Activated T-cell treated with anti-CD3 and anti-CD28 coated beads, Interleukin-2, amount 50 U/mL, for 24 hours (primary cell): ENCODE results near the gene ACAA1.
A peak's percentile ranks its signal among the peaks of the same experiment; 100 is the strongest.

Source experiments
- DNase-seq: peaks from one replicate; pipeline ENCODE4 v3.0.0-alpha.2; 2020
- H3K27ac Mint-ChIP-seq: 2 replicates; pipeline ENCODE4 v1.8.0; 2020; ENCODE audit warnings: mild to moderate bottlenecking, mixed read lengths
- H3K27me3 Mint-ChIP-seq: 2 replicates; pipeline ENCODE4 v1.8.0; 2020; ENCODE audit warnings: mixed read lengths
- H3K36me3 Mint-ChIP-seq: 2 replicates; pipeline ENCODE4 v1.8.0; 2020; ENCODE audit warnings: low read depth, mixed read lengths
- H3K4me1 Mint-ChIP-seq: 2 replicates; pipeline ENCODE4 v1.8.0; 2020; ENCODE audit warnings: low read depth, mixed read lengths
- H3K4me3 Mint-ChIP-seq: 2 replicates; pipeline ENCODE4 v1.8.0; 2020; ENCODE audit warnings: mild to moderate bottlenecking, moderate library complexity, mixed read lengths
- H3K9me3 Mint-ChIP-seq: 2 replicates; pipeline ENCODE4 v1.8.0; 2020; ENCODE audit warnings: mixed read lengths

Gene ACAA1

DNA sequence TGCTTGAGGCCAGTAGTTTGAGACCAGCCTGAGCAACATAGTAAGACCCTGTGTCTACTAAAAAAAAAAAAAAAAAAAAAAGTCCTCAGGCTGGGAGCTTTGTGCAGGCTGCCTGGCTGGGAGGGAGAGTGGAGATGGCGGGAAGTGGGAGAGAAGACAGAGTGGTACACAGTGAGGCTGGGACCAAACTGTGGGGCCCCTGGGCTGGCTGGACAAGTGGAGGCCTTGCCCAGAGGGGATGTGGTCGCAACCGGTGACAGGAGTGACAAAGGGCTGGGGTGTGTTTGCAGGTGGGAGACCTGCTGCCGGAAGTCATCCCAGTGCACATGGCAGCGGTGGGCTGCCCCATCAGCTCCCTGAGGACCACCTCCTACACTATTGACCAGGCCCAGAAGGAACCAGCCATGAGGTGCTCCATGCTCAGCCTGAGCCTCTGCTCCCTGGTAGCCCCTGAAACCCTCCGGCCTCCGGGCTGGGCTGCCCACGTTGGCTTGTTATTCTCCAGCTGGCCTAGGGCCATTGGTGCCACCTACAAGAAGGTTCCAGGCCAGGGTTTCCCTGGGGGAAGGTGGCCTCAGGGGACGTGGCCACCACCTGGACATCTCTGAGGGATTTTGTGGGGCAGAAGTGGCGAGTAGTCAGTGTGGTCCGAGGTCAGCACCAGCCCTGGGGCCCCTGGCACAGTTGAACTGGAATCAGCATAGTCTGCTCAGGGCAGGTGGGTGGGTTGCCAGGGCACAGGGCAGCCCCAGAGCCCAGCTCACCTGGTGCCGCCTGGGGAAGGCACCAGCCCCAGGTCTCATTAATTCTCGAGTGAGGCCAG, 22.7 kb downstream of the ACAA1 start:
- no peaks in the 10 kb centered on the region for H3K27me3 Mint-ChIP-seq
- DNase-seq = peak; percentile 25
- no peak overlapping the region for H3K4me3 Mint-ChIP-seq
- peaks cover 12% of the 10 kb centered on the region for H3K36me3 Mint-ChIP-seq
- H3K9me3 Mint-ChIP-seq = no peaks in the 10 kb centered on the region
- H3K27ac Mint-ChIP-seq = no peak overlapping the region
- no peaks in the 10 kb centered on the region for H3K4me1 Mint-ChIP-seq

DNA sequence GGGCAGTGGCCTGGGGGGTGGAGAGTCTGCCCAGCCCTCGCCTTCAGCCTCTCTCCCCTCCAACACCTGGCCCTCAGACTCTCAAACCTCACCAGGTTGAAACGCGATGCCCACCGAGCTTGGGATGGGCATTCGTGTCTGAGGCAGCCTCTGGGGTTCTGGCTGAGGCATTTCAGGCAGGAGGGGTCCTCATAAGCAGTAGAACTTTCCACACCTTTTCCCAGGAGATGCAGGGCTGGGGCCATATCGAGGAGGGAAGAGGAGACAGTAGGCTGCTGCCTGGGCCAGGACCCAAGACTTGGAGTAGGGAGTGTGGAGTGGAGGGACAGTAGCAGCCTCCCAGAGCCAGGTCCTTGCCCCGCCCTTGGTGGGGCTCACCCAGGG, 24.6 kb downstream of the ACAA1 start:
- no peak overlapping the region for H3K4me3 Mint-ChIP-seq

DNA sequence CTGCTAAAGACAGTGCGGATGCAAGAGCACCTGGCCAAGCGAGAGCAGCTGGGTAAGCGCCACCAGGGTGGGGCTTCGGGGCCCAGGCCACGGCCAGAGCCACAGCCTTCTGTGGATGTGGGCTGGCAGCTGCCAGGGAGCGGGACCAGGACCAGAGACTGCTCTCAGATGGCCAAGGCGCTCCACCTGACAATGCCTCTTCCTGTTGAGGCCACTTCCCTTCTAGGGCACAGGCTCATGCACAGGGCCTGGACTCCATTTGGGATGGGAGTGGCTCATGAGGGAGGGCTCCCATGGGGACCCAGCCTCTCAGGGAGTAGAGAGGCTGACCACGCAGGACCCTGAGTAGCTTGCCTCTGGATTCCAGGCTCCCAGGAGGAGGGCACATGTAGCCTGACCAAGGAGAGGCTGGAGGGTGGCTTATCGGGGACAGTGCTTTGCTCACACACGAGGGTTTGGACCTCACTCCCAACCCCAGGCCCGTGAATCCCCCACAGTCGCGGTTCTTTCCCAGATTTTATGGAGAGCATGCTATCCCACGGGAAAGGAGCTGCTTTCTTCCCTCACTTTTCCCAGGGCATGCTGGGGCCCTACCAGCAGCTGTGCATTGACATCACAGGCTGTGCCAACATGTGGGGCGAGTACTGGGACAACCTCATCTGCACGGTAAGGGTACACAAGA, 25.1 kb downstream of the ACAA1 start:
- H3K4me3 Mint-ChIP-seq = no peak overlapping the region
- H3K4me1 Mint-ChIP-seq = no peaks in the 10 kb centered on the region
- H3K36me3 Mint-ChIP-seq = no peaks in the 10 kb centered on the region
- H3K9me3 Mint-ChIP-seq = no peaks in the 10 kb centered on the region
- H3K27ac Mint-ChIP-seq = no peak overlapping the region
- H3K27me3 Mint-ChIP-seq = no peaks in the 10 kb centered on the region
- DNase-seq = peak; percentile 28

More for the DNA sequence above, 24.6 kb downstream of the ACAA1 start:
- no peaks in the 10 kb centered on the region for H3K36me3 Mint-ChIP-seq
- H3K27ac Mint-ChIP-seq = no peak overlapping the region
- no peak for DNase-seq
- H3K9me3 Mint-ChIP-seq = no peaks in the 10 kb centered on the region
- no peaks in the 10 kb centered on the region for H3K27me3 Mint-ChIP-seq
- H3K4me1 Mint-ChIP-seq = no peaks in the 10 kb centered on the region

DNA sequence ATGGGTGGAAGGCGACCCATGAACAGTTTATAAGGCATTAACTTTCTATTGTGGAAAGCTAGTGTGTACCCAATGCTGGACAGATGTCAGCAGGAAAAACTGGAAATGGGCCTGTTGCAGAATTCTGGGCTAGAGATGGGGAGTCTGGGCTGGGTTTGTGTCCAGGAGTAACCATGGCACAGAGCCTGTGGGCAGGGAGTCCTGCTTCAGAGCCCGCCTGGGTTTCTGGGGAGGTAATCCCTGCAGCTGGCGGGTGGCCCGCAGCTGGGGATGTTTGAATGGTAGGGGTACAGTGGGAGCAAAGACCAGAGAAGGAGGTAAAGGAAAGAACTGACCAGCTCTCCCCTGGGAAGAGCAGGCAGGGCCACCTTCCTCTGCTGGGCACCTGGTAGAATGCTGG, 25.7 kb downstream of the ACAA1 start:
- Mint-ChIP-seq H3K4me3 (no peak overlapping the region), H3K9me3 (no peaks in the 10 kb centered on the region), H3K4me1 (no peaks in the 10 kb centered on the region), H3K27ac (no peak overlapping the region), H3K27me3 (no peaks in the 10 kb centered on the region), H3K36me3 (no peaks in the 10 kb centered on the region)
- DNase-seq = peak; percentile 16

DNA sequence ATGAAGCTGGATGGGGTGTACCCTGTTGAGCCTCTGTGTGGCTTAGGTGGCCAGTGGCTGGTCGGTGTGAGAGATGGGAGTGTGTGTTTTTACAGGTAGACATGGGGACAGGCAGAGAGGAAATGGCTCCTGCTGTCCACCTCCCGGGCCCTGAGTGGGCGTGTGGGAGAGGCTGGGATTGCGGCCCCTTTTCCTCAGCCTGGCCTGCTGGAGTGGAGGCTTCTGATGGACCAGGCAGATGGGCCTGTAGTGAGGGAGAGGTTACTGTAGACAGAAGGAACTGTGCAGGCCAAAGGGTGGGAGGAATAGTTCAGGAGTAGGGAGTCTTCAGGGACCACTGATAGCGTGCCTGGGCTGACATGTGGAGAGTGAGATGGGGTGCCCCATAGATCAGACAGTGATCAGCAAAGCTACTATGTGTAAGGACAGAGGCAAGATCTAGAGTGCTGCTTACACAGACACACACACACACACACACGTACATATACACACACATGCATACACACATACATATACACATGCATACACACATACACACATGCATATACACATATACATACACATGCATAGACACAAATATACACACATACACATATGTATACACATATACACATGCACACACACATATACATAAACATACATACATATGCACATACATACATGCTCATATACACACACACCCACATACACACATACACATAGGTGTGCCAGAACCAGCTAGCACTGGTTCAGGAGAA, 26.4 kb downstream of the ACAA1 start:
- H3K27ac Mint-ChIP-seq = no peak overlapping the region
- peaks cover 3% of the 10 kb centered on the region for H3K9me3 Mint-ChIP-seq
- H3K27me3 Mint-ChIP-seq = no peaks in the 10 kb centered on the region
- H3K4me3 Mint-ChIP-seq = no peak overlapping the region
- no peaks in the 10 kb centered on the region for H3K36me3 Mint-ChIP-seq
- DNase-seq = peak; percentile 19
- H3K4me1 Mint-ChIP-seq = no peaks in the 10 kb centered on the region

DNA sequence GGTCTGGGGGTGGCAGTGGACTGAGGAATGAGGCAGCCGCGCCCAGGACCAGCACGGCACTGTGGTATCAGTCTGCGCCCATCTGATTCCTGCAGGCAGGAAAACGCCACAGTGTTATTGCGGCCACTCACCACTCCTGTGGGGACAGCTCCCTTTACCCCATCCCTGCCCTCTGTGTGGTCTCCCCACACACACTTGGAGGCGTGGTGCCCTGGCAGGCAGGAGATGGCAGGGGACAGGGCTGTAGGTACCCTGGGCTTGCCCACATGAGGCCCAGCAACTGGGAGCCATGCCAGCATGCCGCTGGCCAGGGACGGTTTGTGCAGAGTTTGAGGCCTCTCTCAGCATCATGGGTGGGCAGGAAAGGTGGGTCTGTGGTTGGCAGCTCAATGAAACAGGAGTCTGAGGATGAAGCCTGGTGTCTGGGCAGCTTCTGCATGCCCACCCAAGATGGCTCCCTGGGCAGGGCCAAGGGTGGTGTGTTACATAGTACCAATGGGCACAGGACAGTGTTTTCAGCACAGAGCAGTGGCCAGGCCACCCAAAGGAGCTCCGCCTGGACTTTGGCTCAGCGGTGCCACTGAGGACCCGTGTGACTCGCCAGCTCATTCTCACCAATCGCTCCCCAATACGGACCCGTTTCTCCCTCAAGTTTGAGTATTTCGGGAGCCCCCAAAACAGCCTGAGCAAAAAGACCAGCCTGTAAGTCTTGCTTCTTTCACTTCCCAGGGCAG, 27.2 kb downstream of the ACAA1 start:
- no peak for DNase-seq
- Mint-ChIP-seq H3K4me3 (no peak overlapping the region), H3K27ac (no peak overlapping the region), H3K27me3 (no peaks in the 10 kb centered on the region), H3K36me3 (no peaks in the 10 kb centered on the region), H3K9me3 (peaks cover 8% of the 10 kb centered on the region), H3K4me1 (no peaks in the 10 kb centered on the region)

DNA sequence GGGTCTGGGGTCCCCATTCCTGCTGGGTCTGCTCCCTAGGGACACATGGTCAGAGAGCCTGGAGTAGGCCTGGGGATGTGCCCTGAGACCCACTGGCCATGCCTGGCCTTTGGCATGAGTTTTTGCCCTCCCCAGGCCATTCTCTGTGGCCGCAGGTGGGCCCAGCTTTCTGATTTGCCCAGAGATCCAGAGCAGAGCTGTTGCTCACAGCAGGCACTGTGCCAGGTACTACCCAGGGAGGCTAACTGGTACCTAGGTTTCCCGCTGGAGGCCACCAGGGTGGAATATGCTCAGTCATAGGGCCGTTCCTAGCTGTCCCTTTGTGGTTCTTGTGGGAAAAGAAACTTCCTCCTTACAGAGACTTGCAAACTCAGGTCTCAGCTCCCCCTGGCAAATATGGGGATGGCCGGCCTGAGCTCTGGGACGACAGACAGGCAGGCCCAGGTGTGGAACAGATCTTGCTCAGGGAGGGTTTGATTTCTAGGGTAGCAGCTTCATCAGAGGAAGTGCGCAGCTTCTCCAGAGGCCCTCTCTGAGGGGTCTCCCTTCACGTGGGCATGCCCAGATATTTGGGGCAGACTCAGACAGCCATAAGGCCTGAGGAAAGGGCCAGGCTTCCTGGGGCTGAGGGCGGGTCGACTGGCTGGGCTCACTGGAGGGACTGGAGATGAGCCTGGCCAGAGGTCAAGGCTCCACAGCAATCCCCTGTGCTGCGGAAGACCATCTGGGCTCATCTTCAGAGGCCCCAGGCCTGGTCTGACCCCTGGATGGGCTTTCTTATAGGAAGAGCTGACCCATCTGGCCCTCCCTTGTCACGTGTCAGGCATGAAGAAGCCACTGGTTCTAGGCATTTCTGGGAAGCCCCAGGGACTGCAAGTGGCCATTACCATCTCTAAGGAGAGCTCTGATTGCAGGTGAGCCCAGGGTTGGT, 28.0 kb downstream of the ACAA1 start:
- DNase-seq = no peak
- Mint-ChIP-seq H3K4me1 (no peaks in the 10 kb centered on the region), H3K27me3 (no peaks in the 10 kb centered on the region), H3K4me3 (no peak overlapping the region), H3K27ac (no peak overlapping the region), H3K36me3 (no peaks in the 10 kb centered on the region), H3K9me3 (peaks cover 8% of the 10 kb centered on the region)

DNA sequence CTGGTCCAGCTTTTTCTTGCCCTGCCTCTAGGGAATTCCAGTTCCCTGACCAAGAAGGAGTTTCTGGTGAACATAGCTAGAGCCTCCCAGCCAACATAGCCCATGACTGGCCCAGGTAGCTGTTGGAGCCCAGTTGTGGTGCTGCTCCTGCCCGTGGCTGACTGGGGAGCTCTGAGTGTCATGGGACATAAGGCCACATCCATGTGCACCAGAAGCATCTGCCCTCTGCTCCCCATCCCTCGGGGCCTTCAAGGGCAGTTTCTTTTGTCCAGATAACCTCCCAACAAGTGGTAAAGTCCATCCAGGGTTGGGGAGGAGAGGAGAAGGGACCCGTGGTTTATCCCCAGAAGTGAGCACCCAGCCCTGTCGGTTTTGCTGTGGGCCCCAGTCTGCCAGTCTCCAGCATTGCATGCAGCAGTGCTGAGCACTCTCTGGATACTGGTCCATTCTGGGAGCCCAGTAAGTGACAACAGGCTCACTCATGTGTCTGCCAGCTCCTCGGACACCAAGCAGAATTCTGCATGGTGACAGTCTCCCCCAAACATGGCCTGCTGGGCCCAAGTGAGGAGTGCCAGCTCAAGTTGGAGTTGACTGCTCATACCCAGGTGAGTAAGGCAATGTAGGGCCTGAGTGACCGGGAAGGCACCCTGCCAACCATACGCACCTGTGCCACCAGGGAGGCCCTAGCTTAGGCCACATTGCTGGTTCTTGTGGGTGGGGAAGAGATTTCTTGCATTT, 28.8 kb downstream of the ACAA1 start:
- H3K4me3 Mint-ChIP-seq = no peak overlapping the region
- H3K36me3 Mint-ChIP-seq = no peaks in the 10 kb centered on the region
- no peak for DNase-seq
- peaks cover 8% of the 10 kb centered on the region for H3K9me3 Mint-ChIP-seq
- H3K27ac Mint-ChIP-seq = no peak overlapping the region
- H3K4me1 Mint-ChIP-seq = no peaks in the 10 kb centered on the region
- H3K27me3 Mint-ChIP-seq = no peaks in the 10 kb centered on the region

DNA sequence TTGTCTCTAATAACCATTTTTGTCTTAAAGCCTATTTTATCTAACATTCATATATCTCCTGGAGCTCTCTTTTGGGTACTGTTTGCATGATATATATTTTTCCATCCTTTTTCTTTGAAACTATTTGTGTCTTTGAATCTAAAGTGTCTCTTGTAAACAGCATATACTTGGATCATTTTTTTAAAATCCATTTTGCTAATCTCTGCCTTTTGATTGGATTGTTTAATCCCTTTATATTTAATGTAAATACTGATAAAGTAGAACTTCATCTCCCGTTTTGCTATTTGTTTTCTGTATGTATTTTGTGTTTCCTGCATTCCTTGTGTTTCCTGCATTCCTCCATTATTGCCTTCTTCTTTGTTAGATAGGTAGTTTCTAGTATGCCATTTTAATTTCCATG, 31.4 kb downstream of the ACAA1 start:
- no peaks in the 10 kb centered on the region for H3K27me3 Mint-ChIP-seq
- no peak for DNase-seq
- H3K27ac Mint-ChIP-seq = no peak overlapping the region
- H3K4me1 Mint-ChIP-seq = no peaks in the 10 kb centered on the region
- no peaks in the 10 kb centered on the region for H3K36me3 Mint-ChIP-seq
- H3K4me3 Mint-ChIP-seq = no peak overlapping the region
- H3K9me3 Mint-ChIP-seq = peaks cover 8% of the 10 kb centered on the region

DNA sequence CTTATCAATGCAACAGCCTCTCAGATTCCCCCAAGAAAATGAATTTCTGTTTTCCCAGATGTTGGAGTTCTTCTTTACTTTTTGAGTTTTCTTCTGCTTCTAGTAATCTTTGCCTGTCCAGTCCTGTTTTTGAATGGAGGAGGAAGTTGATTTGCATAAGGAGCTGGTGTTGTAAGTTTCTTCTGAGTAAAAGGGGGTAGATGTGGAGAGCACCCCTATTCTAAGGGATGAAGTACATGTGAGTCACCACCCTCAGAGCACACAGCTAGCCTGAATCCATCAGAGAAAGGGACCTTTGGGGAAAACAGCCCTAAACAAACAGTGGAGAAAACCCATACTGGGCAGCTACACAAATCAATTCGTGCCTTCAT, 34.5 kb downstream of the ACAA1 start:
- DNase-seq = no peak
- no peak overlapping the region for H3K27ac Mint-ChIP-seq

DNA sequence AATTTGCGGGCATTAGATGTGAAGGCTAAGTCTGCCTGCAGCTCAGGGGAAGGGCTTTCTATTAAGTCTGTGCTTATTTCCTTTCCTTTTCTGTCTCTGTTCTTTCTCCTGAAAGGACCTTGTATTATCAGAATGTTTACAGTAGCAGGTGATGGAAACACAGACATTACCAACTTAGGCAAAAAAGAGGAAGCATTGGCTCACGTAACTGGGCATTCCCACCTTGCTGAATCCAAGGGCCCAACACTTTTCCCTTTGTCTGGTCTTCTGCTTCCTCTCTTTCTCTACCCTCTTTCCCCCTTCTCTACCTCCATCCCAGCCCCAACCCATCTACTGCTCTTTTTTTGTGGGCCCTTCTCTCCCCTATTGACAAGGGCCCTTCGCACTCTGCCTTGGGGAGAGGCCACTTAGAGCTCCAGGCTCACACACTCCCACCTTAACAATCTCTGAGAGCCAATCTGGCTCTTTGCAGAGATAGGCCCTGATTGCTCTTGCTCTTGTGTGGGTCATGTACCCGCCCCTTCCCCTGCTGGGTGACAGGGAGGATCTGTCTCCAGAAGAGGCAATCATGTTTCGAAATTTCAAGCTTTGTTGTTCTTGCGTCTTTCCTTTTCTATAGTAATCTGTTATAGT, 35.0 kb downstream of the ACAA1 start:
- DNase-seq = no peak
- Mint-ChIP-seq H3K4me1 (no peaks in the 10 kb centered on the region), H3K9me3 (peaks cover 8% of the 10 kb centered on the region), H3K27me3 (no peaks in the 10 kb centered on the region), H3K36me3 (no peaks in the 10 kb centered on the region), H3K27ac (no peak overlapping the region), H3K4me3 (no peak overlapping the region)

More for the DNA sequence above, 34.5 kb downstream of the ACAA1 start:
- peaks cover 8% of the 10 kb centered on the region for H3K9me3 Mint-ChIP-seq
- H3K4me1 Mint-ChIP-seq = no peaks in the 10 kb centered on the region
- H3K4me3 Mint-ChIP-seq = no peak overlapping the region
- no peaks in the 10 kb centered on the region for H3K36me3 Mint-ChIP-seq
- no peaks in the 10 kb centered on the region for H3K27me3 Mint-ChIP-seq

DNA sequence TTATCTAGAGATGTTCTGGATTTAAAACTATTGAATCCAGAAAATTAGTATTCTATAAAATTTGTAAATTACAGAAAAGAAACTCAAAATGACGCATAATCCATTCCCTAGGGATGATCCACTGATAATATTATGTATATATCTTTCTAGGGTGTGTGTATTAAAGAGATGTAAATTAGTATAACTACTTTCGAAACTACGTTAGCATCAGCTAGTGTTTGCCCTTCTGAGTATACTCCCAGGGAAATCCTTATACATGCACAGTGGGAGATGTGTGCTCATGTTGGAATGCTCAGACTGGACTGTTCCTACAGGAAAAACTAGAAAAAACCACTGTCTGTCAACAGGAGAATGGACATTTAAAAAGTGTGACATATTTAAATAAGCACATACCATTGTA, 36.4 kb downstream of the ACAA1 start:
- H3K9me3 Mint-ChIP-seq = peaks cover 6% of the 10 kb centered on the region
- no peaks in the 10 kb centered on the region for H3K36me3 Mint-ChIP-seq
- H3K27me3 Mint-ChIP-seq = no peaks in the 10 kb centered on the region
- no peak overlapping the region for H3K4me3 Mint-ChIP-seq
- no peaks in the 10 kb centered on the region for H3K4me1 Mint-ChIP-seq
- H3K27ac Mint-ChIP-seq = no peak overlapping the region
- DNase-seq = no peak

DNA sequence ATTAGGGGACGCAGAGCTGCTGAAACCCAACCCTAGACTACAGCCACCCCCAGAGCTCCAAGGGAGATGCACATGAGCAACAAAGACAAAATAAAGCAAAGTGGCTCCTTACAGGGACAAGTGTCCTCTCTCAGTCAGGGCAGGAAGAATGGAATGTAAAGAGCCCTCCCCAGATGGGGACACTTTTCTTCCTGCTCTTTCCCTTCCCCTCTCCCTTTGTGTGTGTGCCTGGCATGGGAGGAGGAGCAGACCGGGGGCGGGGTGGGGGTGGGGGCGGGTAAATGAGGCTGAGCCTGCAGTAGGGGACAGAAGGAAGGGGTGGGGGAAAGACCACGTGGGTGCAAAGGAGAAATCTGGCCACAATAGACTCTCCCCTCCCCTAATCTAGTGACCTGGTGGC, 37.4 kb downstream of the ACAA1 start:
- Mint-ChIP-seq H3K27ac (no peak overlapping the region), H3K27me3 (no peaks in the 10 kb centered on the region), H3K36me3 (no peaks in the 10 kb centered on the region), H3K4me3 (no peak overlapping the region), H3K9me3 (no peaks in the 10 kb centered on the region), H3K4me1 (no peaks in the 10 kb centered on the region)
- no peak for DNase-seq
